ENCODE data around the gene NCBP3.
A peak's percentile ranks its signal among the peaks of the same experiment; 100 is the strongest.

Gene NCBP3

DNA sequence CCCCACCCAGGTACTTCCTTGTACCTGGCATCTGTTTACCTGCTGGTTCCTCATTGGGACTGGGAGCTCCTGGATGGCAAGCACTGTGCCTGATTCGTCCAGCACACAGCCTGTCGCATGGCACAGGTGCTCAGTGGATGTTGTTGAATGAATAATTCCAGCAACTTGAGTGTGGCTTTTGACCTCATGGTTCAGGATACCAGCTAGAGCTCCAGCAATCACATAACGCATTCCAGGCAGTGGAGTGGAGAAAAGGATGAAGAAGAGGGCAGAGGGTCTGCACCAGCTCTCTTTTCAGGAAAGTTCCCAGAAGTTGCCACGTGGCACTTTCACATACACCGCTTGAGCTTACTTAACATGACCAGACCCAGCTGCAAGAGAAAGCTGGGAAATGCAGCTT, 48.1 kb upstream of the NCBP3 start:
- no peak overlapping the region for H2AFZ ChIP-seq (ENCODE audit: low read length)
- H3K4me3 ChIP-seq (ENCODE audit: low read length, poor library complexity, severe bottlenecking), result no peak overlapping the region
- no peaks in the 10 kb centered on the region for H3F3A ChIP-seq (ENCODE audit: low read depth)

DNA sequence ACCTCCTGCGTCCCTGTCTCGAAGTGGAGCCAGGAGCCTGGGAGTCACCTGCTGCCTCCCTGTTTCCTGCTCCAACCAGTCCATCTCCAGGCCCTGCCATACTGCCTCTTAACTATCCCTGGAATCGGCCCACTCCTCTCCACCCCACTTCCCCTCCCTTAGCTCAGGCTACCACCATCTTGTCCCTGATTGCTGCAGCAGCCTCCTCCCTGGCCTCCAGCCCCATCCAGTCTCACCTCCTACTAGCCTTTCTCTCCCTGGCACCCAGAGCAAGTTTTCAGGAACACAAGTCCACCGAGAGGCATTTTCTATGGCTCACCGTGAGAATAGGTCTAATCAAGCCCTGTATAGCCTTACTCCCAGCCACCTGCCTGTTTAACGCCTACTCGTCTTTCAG, 47.7 kb upstream of the NCBP3 start:
- Histone ChIP-seq H3K4me3 (ENCODE audit: low read length, poor library complexity, severe bottlenecking) (peak overlapping the region; percentile 76), H3K4me1 (ENCODE audit: insufficient read depth, low read length, poor library complexity, severe bottlenecking) (peaks cover 7% of the 10 kb centered on the region), H3K36me3 (ENCODE audit: insufficient read depth, low read length) (peaks cover 3% of the 10 kb centered on the region; the same call in 1 of the 2 replicates), H3K9me3 (ENCODE audit: insufficient read depth, low read depth, low read length) (no peaks in the 10 kb centered on the region), H3F3A (ENCODE audit: low read depth) (no peaks in the 10 kb centered on the region), H2AFZ (ENCODE audit: low read length) (peak overlapping the region; percentile 97), H3K27me3 (ENCODE audit: insufficient read depth, low read length, poor library complexity, severe bottlenecking) (no peaks in the 10 kb centered on the region), H3K79me2 (ENCODE audit: insufficient read depth, low read length) (no peaks in the 10 kb centered on the region), H3K9me2 (replicated peaks; ENCODE audit: low read depth, low read length) (no peaks in the 10 kb centered on the region), H4K20me1 (ENCODE audit: insufficient read depth, low read length, poor library complexity, severe bottlenecking) (no peaks in the 10 kb centered on the region), H3K9ac (ENCODE audit: low read depth, low read length, poor library complexity, severe bottlenecking) (peak overlapping the region; percentile 24), H3K4me2 (ENCODE audit: low read depth, low read length, poor library complexity, severe bottlenecking) (peak overlapping the region; percentile 68)
- TF ChIP-seq, protein P1, sequence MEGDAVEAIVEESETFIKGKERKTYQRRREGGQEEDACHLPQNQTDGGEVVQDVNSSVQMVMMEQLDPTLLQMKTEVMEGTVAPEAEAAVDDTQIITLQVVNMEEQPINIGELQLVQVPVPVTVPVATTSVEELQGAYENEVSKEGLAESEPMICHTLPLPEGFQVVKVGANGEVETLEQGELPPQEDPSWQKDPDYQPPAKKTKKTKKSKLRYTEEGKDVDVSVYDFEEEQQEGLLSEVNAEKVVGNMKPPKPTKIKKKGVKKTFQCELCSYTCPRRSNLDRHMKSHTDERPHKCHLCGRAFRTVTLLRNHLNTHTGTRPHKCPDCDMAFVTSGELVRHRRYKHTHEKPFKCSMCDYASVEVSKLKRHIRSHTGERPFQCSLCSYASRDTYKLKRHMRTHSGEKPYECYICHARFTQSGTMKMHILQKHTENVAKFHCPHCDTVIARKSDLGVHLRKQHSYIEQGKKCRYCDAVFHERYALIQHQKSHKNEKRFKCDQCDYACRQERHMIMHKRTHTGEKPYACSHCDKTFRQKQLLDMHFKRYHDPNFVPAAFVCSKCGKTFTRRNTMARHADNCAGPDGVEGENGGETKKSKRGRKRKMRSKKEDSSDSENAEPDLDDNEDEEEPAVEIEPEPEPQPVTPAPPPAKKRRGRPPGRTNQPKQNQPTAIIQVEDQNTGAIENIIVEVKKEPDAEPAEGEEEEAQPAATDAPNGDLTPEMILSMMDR (conservative IDR thresholded peaks at IDR 0.05; ENCODE audit: low read length), result no peak
- TF ChIP-seq EZH2phosphoT487 (IDR thresholded peaks at IDR 0.05; ENCODE audit: borderline replicate concordance), result no peak

More for the DNA sequence above, 48.1 kb upstream of the NCBP3 start:
- Histone ChIP-seq H3K4me1 (ENCODE audit: insufficient read depth, low read length, poor library complexity, severe bottlenecking) (peaks cover 7% of the 10 kb centered on the region), H3K9ac (ENCODE audit: low read depth, low read length, poor library complexity, severe bottlenecking) (no peak overlapping the region), H3K9me2 (replicated peaks; ENCODE audit: low read depth, low read length) (no peaks in the 10 kb centered on the region), H4K20me1 (ENCODE audit: insufficient read depth, low read length, poor library complexity, severe bottlenecking) (no peaks in the 10 kb centered on the region), H3K4me2 (ENCODE audit: low read depth, low read length, poor library complexity, severe bottlenecking) (no peak overlapping the region), H3K27me3 (ENCODE audit: insufficient read depth, low read length, poor library complexity, severe bottlenecking) (no peaks in the 10 kb centered on the region), H3K36me3 (ENCODE audit: insufficient read depth, low read length) (peaks cover 5% of the 10 kb centered on the region; the same call in 1 of the 2 replicates), H3K9me3 (ENCODE audit: insufficient read depth, low read depth, low read length) (no peaks in the 10 kb centered on the region), H3K79me2 (ENCODE audit: insufficient read depth, low read length) (no peaks in the 10 kb centered on the region)
- TF ChIP-seq, protein P1 (conservative IDR thresholded peaks at IDR 0.05; ENCODE audit: low read length), result no peak
- TF ChIP-seq EZH2phosphoT487 (IDR thresholded peaks at IDR 0.05; ENCODE audit: borderline replicate concordance), result no peak

GRCh38 chr17:3893003-3893719, 47.1 kb upstream of the NCBP3 start, which contains the start of gene CAMKK1:
Gene CAMKK1 (minus strand): TSS chr17:3893053. CDS start chr17:3885687, 7,366 bp downstream.
- Histone ChIP-seq H3K9me2 (replicated peaks; ENCODE audit: low read depth, low read length) (no peaks in the 10 kb centered on the region), H3K27me3 (ENCODE audit: insufficient read depth, low read length, poor library complexity, severe bottlenecking) (no peaks in the 10 kb centered on the region), H3K4me2 (ENCODE audit: low read depth, low read length, poor library complexity, severe bottlenecking) (peak within 1 kb of the TSS; percentile 81), H3K79me2 (ENCODE audit: insufficient read depth, low read length) (no peaks in the 10 kb centered on the region), H3K4me3 (ENCODE audit: low read length, poor library complexity, severe bottlenecking) (peak within 1 kb of the TSS; percentile 76), H4K20me1 (ENCODE audit: insufficient read depth, low read length, poor library complexity, severe bottlenecking) (no peaks in the 10 kb centered on the region), H3K9ac (ENCODE audit: low read depth, low read length, poor library complexity, severe bottlenecking) (peak within 1 kb of the TSS; percentile 41), H2AFZ (ENCODE audit: low read length) (peak within 1 kb of the TSS; percentile 97), H3K36me3 (ENCODE audit: insufficient read depth, low read length) (no peaks in the 10 kb centered on the region; the same call in 1 of the 2 replicates), H3K4me1 (ENCODE audit: insufficient read depth, low read length, poor library complexity, severe bottlenecking) (peaks cover 7% of the 10 kb centered on the region), H3K9me3 (ENCODE audit: insufficient read depth, low read depth, low read length) (no peaks in the 10 kb centered on the region), H3F3A (ENCODE audit: low read depth) (no peaks in the 10 kb centered on the region)
- TF ChIP-seq EZH2phosphoT487 (IDR thresholded peaks at IDR 0.05; ENCODE audit: borderline replicate concordance), result no peak
- TF ChIP-seq, protein P1 (conservative IDR thresholded peaks at IDR 0.05; ENCODE audit: low read length), result no peak
